22Rv1 (cell line): ENCODE results near the gene C1QTNF8.
A peak's percentile ranks its signal among the peaks of the same experiment; 100 is the strongest.

ENCODE experiments used
- H3K27ac ChIP-seq: fragments of 450-650 bp; 2 replicates; pipeline ENCODE4 v1.5.1; 2017
- CTCF ChIP-seq: fragments of 450-650 bp; IDR thresholded peaks from 2 replicates; pipeline ENCODE4 v1.5.1; 2017; ENCODE audit warnings: mild to moderate bottlenecking
- ZFX ChIP-seq: fragments of 450-650 bp; IDR thresholded peaks from 2 replicates; pipeline ENCODE4 v1.6.1; 2017; ENCODE audit warnings: antibody characterized with exemption, borderline replicate concordance

The C1QTNF8 gene

GRCh38 chr16:1049976-1050247 lies 46.1 kb downstream of the C1QTNF8 start:
- TF ChIP-seq CTCF (no peak), ZFX (no peak)

GRCh38 chr16:1049113-1049975 lies 46.7 kb downstream of the C1QTNF8 start:
- TF ChIP-seq CTCF = no peak
- no peak for TF ChIP-seq ZFX
- H3K27ac ChIP-seq = no peak overlapping the region

More at GRCh38 chr16:1049976-1050247, 46.1 kb downstream of the C1QTNF8 start:
- H3K27ac ChIP-seq = no peak overlapping the region

GRCh38 chr16:1048442-1049112 lies 47.5 kb downstream of the C1QTNF8 start:
- H3K27ac ChIP-seq = no peak overlapping the region
- TF ChIP-seq ZFX = no peak
- peak; percentile 17 for TF ChIP-seq CTCF

- no peak overlapping the region for H3K27ac ChIP-seq
- no peak for TF ChIP-seq CTCF
- TF ChIP-seq ZFX = no peak
Measured at GRCh38 chr16:1047801-1048200, 48.2 kb downstream of the C1QTNF8 start.

- TF ChIP-seq CTCF (no peak), ZFX (no peak)
- no peak overlapping the region for H3K27ac ChIP-seq
Measured at GRCh38 chr16:1047123-1047522, 48.9 kb downstream of the C1QTNF8 start.

- H3K27ac ChIP-seq = no peak overlapping the region
- TF ChIP-seq CTCF = no peak
- no peak for TF ChIP-seq ZFX
Measured at GRCh38 chr16:1045993-1046911, 49.8 kb downstream of the C1QTNF8 start.
